ENCODE results near the gene ATP4B. TPM values are rescaled to one million over a fixed set of nuclear protein-coding genes. Genes with fewer than 3 reads are reported as not detected.

ATP4B gene
- total RNA-seq, 4 donors from 2014 or later, result not detected

DNA sequence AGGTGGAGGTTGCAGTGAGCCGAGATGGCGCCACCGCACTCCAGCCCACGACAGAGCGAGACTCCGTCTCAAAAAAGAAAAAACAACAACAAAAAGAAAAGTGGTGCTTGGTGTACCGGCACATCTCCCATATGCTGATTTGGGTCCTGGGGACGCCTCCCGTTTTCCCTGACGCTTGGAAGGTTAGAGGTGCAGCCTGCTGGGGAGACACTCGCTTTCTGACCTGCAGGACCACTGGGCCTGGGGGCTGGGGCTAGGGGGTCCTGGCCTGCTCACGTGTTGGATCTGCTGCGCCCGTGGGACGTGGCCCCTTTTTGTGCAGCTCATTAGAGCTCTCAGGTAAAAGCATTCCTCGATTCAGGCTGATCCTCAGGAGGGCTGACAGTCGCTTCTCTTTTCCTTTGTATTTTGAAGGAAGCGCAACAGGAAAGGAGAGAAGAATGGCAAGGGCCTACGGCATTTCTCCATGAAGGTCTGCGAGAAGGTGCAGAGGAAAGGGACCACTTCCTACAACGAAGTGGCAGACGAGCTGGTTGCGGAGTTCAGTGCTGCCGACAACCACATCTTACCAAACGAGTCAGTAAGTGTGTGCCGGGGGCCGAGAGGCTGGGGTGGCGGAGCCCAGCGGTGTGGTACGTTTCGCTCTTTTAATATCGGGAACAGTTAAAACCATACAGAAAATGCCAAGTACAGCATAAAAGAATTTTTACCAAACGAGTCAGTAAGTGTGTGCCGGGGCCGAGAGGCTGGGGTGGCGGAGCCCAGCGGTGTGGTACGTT, 25.1 kb downstream of the ATP4B start:
- TF ChIP-seq EP300 (IDR thresholded peaks at IDR 0.05) (no peak), POLR2A (IDR thresholded peaks at IDR 0.05) (no peak)
- TF ChIP-seq, protein P1, sequence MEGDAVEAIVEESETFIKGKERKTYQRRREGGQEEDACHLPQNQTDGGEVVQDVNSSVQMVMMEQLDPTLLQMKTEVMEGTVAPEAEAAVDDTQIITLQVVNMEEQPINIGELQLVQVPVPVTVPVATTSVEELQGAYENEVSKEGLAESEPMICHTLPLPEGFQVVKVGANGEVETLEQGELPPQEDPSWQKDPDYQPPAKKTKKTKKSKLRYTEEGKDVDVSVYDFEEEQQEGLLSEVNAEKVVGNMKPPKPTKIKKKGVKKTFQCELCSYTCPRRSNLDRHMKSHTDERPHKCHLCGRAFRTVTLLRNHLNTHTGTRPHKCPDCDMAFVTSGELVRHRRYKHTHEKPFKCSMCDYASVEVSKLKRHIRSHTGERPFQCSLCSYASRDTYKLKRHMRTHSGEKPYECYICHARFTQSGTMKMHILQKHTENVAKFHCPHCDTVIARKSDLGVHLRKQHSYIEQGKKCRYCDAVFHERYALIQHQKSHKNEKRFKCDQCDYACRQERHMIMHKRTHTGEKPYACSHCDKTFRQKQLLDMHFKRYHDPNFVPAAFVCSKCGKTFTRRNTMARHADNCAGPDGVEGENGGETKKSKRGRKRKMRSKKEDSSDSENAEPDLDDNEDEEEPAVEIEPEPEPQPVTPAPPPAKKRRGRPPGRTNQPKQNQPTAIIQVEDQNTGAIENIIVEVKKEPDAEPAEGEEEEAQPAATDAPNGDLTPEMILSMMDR (IDR thresholded peaks at IDR 0.05), result no peak
- Histone ChIP-seq H3K4me3 (no peak overlapping the region), H3K36me3 (peaks cover 0 to 89% (median 12%) of the 10 kb centered on the region in 3 donors), H3K27ac (no peak overlapping the region), H3K27me3 (no peaks in the 10 kb centered on the region), H3K4me1 (no peaks in the 10 kb centered on the region), H3K9me3 (no peaks in the 10 kb centered on the region)
- WGBS, 2 donors, result 92 to 94% methylated on average over 38 of the region's 38 CpGs
- DNase-seq (ENCODE audit: low spot score in 2 of 2), result no peak

DNA sequence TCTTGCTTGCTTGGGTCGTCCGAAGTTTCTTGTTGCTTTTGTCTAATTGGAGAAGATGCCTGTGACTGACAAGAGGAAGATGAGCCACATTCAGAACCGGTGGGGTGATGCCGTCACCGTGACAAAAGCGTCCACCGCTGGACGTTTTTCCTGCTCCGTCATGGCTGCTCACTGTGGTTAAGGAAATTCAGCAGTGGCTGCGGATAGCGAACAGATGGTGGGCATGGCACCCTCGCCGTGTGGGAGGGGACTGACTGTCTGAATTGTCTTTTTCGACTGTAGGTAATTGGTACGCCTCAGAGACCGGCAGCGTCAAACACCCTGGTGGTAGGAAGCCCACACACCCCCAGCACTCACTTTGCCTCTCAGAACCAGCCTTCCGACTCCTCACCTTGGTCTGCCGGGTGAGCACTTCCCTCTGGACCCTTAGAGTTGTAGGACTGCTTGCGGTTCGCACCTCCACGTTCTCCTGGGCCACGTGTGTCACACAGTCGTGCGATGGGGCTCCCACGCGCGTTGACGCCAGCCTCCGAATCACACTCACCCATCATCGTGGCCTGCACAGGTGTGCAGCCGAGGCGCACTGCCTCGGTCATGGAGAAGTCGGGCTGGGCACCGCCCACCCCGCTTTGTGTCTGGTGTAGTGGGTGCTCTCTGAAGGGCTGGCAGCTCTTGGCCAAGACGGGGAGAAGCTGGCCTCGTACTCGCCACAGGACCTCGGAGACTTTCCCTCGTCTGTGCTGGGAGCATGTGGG, 26.5 kb downstream of the ATP4B start:
- no peak for DNase-seq (ENCODE audit: low spot score in 2 of 2)
- TF ChIP-seq POLR2A (IDR thresholded peaks at IDR 0.05) (no peak), EP300 (IDR thresholded peaks at IDR 0.05) (no peak)
- TF ChIP-seq, protein P1 (IDR thresholded peaks at IDR 0.05), result no peak
- Histone ChIP-seq H3K4me3 (no peak overlapping the region), H3K9me3 (no peaks in the 10 kb centered on the region), H3K27ac (no peak overlapping the region), H3K36me3 (peaks cover 0 to 84% (median 10%) of the 10 kb centered on the region in 3 donors), H3K4me1 (no peaks in the 10 kb centered on the region), H3K27me3 (no peaks in the 10 kb centered on the region)
- WGBS, 2 donors, result 91 to 95% methylated on average over 34 to 42 of the region's 42 CpGs

DNA sequence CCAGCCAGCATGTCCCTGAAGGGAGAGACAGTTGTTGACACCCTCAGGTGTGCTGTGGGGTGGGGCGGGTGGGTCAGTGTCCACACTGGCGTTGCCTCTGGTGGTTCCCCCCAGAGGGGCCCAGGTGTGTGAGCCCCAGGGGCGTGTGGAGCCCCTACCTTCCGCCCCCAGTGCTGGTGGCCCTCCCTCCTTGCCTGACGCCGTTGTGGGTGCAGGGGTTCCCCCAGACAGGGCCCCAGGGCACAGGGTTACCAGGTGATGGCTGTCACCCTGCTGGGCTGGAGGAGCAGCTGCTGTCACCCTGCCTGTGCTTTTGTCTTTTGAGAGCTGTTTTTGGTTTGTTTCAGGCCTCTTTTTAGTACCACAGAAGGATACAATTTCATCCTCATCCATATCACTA, 27.2 kb downstream of the ATP4B start:
- Histone ChIP-seq H3K27me3 (no peaks in the 10 kb centered on the region), H3K36me3 (peaks cover 0 to 77% (median 4%) of the 10 kb centered on the region in 3 donors), H3K4me3 (no peak overlapping the region), H3K9me3 (no peaks in the 10 kb centered on the region), H3K4me1 (peaks cover 0 to 6% (median 0%) of the 10 kb centered on the region in 4 donors), H3K27ac (no peak overlapping the region)
- TF ChIP-seq POLR2A (IDR thresholded peaks at IDR 0.05), result no peak
- TF ChIP-seq, protein P1 (IDR thresholded peaks at IDR 0.05), result no peak
- DNase-seq (ENCODE audit: low spot score in 2 of 2), result no peak
- WGBS, 2 donors, result 87 to 95% methylated on average over 6 of the region's 6 CpGs

GRCh38 chr13:113630296-113630695, 27.7 kb downstream of the ATP4B start:
- no peak for TF ChIP-seq POLR2A (IDR thresholded peaks at IDR 0.05)
- TF ChIP-seq, protein P1 (IDR thresholded peaks at IDR 0.05), result no peak
- TF ChIP-seq EP300 (IDR thresholded peaks at IDR 0.05), result no peak
- Histone ChIP-seq H3K9me3 (no peaks in the 10 kb centered on the region), H3K27me3 (no peaks in the 10 kb centered on the region), H3K4me1 (peaks cover 0 to 6% (median 0%) of the 10 kb centered on the region in 4 donors), H3K27ac (no peak overlapping the region), H3K36me3 (peaks cover 0 to 72% (median 4%) of the 10 kb centered on the region in 3 donors), H3K4me3 (no peak overlapping the region)
- WGBS, 2 donors, result 92 to 94% methylated on average over 11 of the region's 11 CpGs
- no peak for DNase-seq (ENCODE audit: low spot score in 2 of 2)

DNA sequence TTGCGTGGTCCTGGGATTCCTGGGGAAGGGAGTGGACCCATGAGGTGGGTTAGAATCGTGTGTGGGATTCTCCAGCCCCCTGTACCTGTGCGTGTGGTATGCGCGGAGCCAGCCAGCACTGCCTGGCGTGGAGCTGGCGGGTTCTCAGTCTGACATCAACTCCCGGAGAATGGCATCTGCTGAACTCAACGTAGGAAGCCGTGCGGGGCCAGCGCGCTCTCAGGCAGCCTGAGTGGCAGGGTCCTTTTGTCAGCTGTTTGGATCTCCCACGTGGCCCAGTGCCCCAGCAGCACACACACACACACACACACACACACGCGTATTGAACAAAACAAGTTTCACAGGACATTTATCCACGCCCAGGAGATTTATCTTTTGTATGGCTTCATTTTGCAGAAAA, 28.1 kb downstream of the ATP4B start:
- no peak for TF ChIP-seq POLR2A (IDR thresholded peaks at IDR 0.05)
- H3K36me3 ChIP-seq, result peaks cover 0 to 67% (median 4%) of the 10 kb centered on the region in 3 donors
- H3K27ac ChIP-seq, result no peak overlapping the region
- DNase-seq (ENCODE audit: low spot score in 2 of 2), result no peak
- 89 to 93% methylated on average over 17 of the region's 17 CpGs for WGBS, 2 donors
- H3K4me3 ChIP-seq, result no peak overlapping the region
- peaks cover 0 to 6% (median 0%) of the 10 kb centered on the region in 4 donors for H3K4me1 ChIP-seq
- no peaks in the 10 kb centered on the region for H3K27me3 ChIP-seq
- H3K9me3 ChIP-seq, result no peaks in the 10 kb centered on the region
